GM12878 (cell line): ENCODE data around the gene NMD3. TPM values are rescaled to one million over a fixed set of nuclear protein-coding genes. Genes with fewer than 3 reads are reported as not detected.

Experiments
- ATAC-seq: fragments of 200-7000 bp; cut with Tn5 transposase; 3 replicates; pipeline ENCODE4 v1.9.1; 2020; ENCODE audit warnings: mild to moderate bottlenecking, moderate library complexity
- BruUV-seq: library from RNA; stranded (reverse); fragments of 400-500 nt; replicated peaks from 2 replicates; lab custom pipeline; 2021; lab: Mats Ljungman, UMichigan
- CTCF ChIA-PET: fragments of 300-600 bp; sonication (Branson Sonifier 250); formaldehyde crosslinking; extraction: SDS; loops from one replicate; lab custom pipeline; 2021; ENCODE audit warnings: inconsistent platforms; lab: Yijun Ruan, JAX
- POLR2A ChIA-PET: fragments of 350-600 bp; formaldehyde crosslinking; extraction: SDS; loops from one replicate; lab custom pipeline; 2021; ENCODE audit warnings: inconsistent platforms; lab: Charles Lee
- RAD21 ChIA-PET: fragments of 300-600 bp; sonication (Branson Sonifier 250); formaldehyde crosslinking; loops from one replicate; lab custom pipeline; 2023; ENCODE audit warnings: antibody characterized with exemption; ENCODE audit not compliant: unreplicated experiment; lab: Charles Lee
- SMC1A ChIA-PET: fragments of 300-600 bp; sonication (Branson Sonifier 250); formaldehyde crosslinking; loops from one replicate; lab custom pipeline; 2023; ENCODE audit not compliant: unreplicated experiment, uncharacterized antibody; lab: Charles Lee
- DNase-seq: peaks from one replicate; pipeline ENCODE4 v3.0.0-alpha.2; 2011; ENCODE audit warnings: low read depth, low spot score
- FAIRE-seq: peaks from 3 replicates; lab custom pipeline; 2011; peaks lifted over from hg19 to GRCh38; lab: Jason Lieb, UNC
- H2AFZ ChIP-seq: 2 replicates; pipeline ENCODE4 v1.6.0; 2011; ENCODE audit warnings: low read depth, low read length, control low read depth; ENCODE audit not compliant: control insufficient read depth
- H3K27ac ChIP-seq: 2 replicates; pipeline ENCODE4 v1.5.1; 2011; ENCODE audit warnings: control low read depth; ENCODE audit not compliant: control insufficient read depth, insufficient read depth
- H3K27me3 ChIP-seq, 2 experiments: replicated peaks in 1 of 2; 2 replicates each; pipeline versions ENCODE4 v1.6.0 to v1.6.1; 2011; ENCODE audit warnings: low read length in 1 of 2; ENCODE audit not compliant: control insufficient read depth in 2 of 2, insufficient read depth in 2 of 2
- H3K36me3 ChIP-seq, 2 experiments: 2 replicates each; pipeline ENCODE4 v1.5.1; 2011; ENCODE audit warnings: low read length in 1 of 2; ENCODE audit not compliant: control insufficient read depth in 2 of 2, insufficient read depth in 2 of 2
- H3K4me1 ChIP-seq: 2 replicates; pipeline ENCODE4 v1.6.1; 2011; ENCODE audit warnings: mild to moderate bottlenecking, low read length, moderate library complexity, mixed read lengths; ENCODE audit not compliant: control insufficient read depth, insufficient read depth
- H3K4me2 ChIP-seq: 2 replicates; pipeline ENCODE4 v1.6.0; 2011; ENCODE audit warnings: control low read depth; ENCODE audit not compliant: control insufficient read depth, insufficient read depth
- H3K4me3 ChIP-seq: fragments of 200-600 bp; sonication (generic); 2 replicates; pipeline ENCODE4 v1.5.1; 2016
- H3K79me2 ChIP-seq: 2 replicates; pipeline ENCODE4 v1.6.0; 2011; ENCODE audit warnings: low read length; ENCODE audit not compliant: control insufficient read depth, insufficient read depth
- H3K9ac ChIP-seq: 2 replicates; pipeline ENCODE4 v1.8.0; 2011; ENCODE audit warnings: low read length, control low read depth, mixed read lengths; ENCODE audit not compliant: control insufficient read depth, insufficient read depth
- H3K9me3 ChIP-seq: replicated peaks from 3 replicates; pipeline ENCODE4 v1.5.1; 2011; ENCODE audit warnings: mild to moderate bottlenecking, low read length; ENCODE audit not compliant: control insufficient read depth, insufficient read depth
- H4K20me1 ChIP-seq: 2 replicates; pipeline ENCODE4 v1.6.0; 2011; ENCODE audit not compliant: control insufficient read depth, insufficient read depth
- RAD21 ChIP-seq: IDR thresholded peaks from 2 replicates; pipeline ENCODE4 v1.6.1; 2011; ENCODE audit warnings: mild to moderate bottlenecking, low read depth, low read length, moderate library complexity; ENCODE audit not compliant: insufficient read depth
- SMC3 ChIP-seq: IDR thresholded peaks from 2 replicates; pipeline ENCODE4 v1.6.1; 2011; ENCODE audit warnings: low read length, improper control_type of control experiment, borderline replicate concordance
- WGBS: methylation state at CpG from one replicate; pipeline ENCODE4 v1.1.6; 2016; ENCODE audit warnings: low lambda C conversion rate; ENCODE audit not compliant: insufficient replicate concordance, insufficient coverage; ENCODE audit errors: missing lambda C conversion rate; 5-methylcytosine and 5-hydroxymethylcytosine counted together
- in situ Hi-C: fragments of 300-500 bp; cut with MboI; formaldehyde crosslinking; loops from 9 replicates; pipeline ENCODE4 v1.14.3; 2018; ENCODE audit warnings: mixed read lengths
- intact Hi-C: fragments of 100-400 bp; cut with micrococcal nuclease; formaldehyde crosslinking; loops from one replicate; pipeline ENCODE4 v1.14.2; 2022; ENCODE audit not compliant: unreplicated experiment
- polyA plus RNA-seq, 11 experiments: library from polyadenylated mRNA; depleted of rRNA in 4 of 11; unstranded in 6 of 11; stranded (reverse) in 5 of 11; fragments of >200 nt; fragmentation: Nextera tagmentation in 4 of 11; fragmentation: Illumina TruSeq in 1 of 11; extraction: Ambion mirVana in 4 of 11; extraction: Trizol in 1 of 11; gene quantifications; 1 replicate in 1 of 11; 2 replicates in 10 of 11; pipeline versions ENCODE4 v1.2.1 to v1.2.3, GENCODE V29; 2011 to 2016; ENCODE audit warnings: inconsistent platforms in 2 of 11, missing spikeins in 2 of 11, low read depth in 1 of 11
- total RNA-seq, 4 experiments: library from RNA; depleted of rRNA in 3 of 4; stranded (reverse); fragments of >200 nt in 3 of 4; fragmentation: Illumina TruSeq in 1 of 4; extraction: Trizol in 1 of 4; gene quantifications; 2 replicates each; pipeline versions ENCODE4 v1.2.1 to v1.2.3, GENCODE V29; 2013 to 2021
- TF ChIP-seq, protein P1 (sequence below), 3 experiments: IDR thresholded peaks in 2 of 3; conservative IDR thresholded peaks in 1 of 3; 2 replicates each; pipeline ENCODE4 v1.5.1; 2011; ENCODE audit warnings: low read depth in 3 of 3, low read length in 3 of 3, mild to moderate bottlenecking in 3 of 3, control low read depth in 2 of 3, moderate library complexity in 2 of 3, inconsistent platforms in 1 of 3, mixed read lengths in 1 of 3; ENCODE audit not compliant: control insufficient read depth in 2 of 3, insufficient read depth in 1 of 3; ENCODE audit errors: extremely low read depth in 1 of 3
- TF ChIP-seq, protein P2 (sequence below): fragments of 450-650 bp; conservative IDR thresholded peaks from 2 replicates; pipeline ENCODE4 v1.6.1; 2017; ENCODE audit warnings: mild to moderate bottlenecking, moderate library complexity

NMD3 gene
- total and polyA plus RNA-seq, 10 of the 15 experiments (the other 5 are each of a cell fraction or from before 2014, with no cell fraction given): 34.2 to 66.8 (median 55.7) TPM

DNA sequence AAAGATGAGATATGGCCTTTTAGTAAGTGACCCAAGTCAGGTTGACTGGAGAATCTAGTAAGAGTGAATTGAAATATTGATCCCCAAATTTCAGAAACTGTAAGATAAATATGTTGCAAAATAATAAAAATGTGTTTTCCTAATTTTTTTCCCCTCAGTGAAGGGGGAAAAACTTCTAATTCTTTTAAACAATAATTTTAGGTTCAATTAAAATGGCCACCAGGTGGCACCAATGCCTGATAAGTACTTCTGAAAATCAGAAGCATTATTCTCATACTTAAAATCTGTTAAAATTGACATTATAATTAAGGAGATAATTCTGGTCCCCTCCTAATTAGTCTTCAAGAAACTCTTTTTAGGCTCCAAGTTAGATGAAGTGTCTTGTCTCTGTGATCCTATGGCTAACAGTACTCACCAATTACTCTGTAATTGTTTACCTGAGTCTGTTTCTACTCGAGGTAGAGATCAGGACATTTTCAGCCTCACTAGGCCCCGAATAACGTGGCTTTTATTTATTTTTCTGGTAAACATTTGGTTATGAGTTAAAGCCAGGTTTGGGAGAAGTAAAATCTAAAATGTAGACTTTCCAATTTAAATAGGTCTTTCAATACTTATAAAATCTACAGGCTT is 52.6 kb downstream of the NMD3 start (continued):
- TF ChIP-seq RAD21: peak; percentile 52
- TF ChIP-seq, all 136 proteins: peak for 4

DNA sequence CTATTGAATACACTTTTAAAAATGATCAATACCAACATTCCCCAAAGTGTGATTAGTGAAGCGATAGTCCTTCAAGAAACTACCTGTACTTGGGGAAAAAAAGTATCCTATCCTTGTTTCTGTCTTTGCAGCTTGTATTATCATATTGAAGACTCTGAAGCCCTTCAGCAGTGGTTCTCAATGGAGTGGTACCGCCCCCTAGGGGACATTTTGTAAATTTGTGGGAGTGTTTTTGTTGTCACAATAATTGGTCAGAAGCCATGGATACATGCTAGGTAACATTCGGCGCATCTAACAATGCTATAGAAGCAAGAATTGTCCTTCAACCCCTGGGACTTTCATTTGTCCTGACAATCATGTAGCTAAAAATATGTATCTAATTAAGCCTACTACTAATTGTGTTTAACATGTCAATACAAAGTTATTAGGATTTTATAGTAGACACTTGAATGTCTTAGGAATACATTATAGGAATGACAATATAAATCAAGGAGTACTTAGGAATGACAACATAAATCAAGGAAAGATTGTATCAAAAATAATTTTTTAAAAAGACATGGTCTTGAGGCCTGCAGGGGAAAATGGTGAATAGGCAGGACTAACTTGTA is 53.7 kb downstream of the NMD3 start:
- Histone ChIP-seq H4K20me1 (no peaks in the 10 kb centered on the region), H3K27ac (no peak overlapping the region), H3K27me3 (no peaks in the 10 kb centered on the region), H3K9ac (no peak overlapping the region), H3K79me2 (no peaks in the 10 kb centered on the region), H2AFZ (no peak overlapping the region; the same call in 1 of the 2 replicates), H3K36me3 (no peaks in the 10 kb centered on the region; a peak in 1 of 4 replicates), H3K4me3 (no peak overlapping the region), H3K9me3 (no peaks in the 10 kb centered on the region; the same call in 2 of the 3 replicates), H3K4me2 (no peak overlapping the region), H3K4me1 (no peaks in the 10 kb centered on the region)
- CTCF ChIA-PET: interaction anchor here (0.6 to 5.7 kb wide), 50 partner anchors 10 to 589 kb away, joined by 3 to 100 read pairs (median 4); partner anchors contain the start of genes NMD3 and SPTSSB
- POLR2A ChIA-PET: no interaction called here
- intact Hi-C loops: loop anchor here (1.0 to 2.0 kb wide), 4 partner anchors 135 to 587 kb away; no protein-coding TSS in a partner anchor
- no peak for DNase-seq
- in situ Hi-C loops: loop anchor here (5.0 to 10.0 kb wide), 2 partner anchors 138 to 320 kb away; no protein-coding TSS in a partner anchor
- RAD21 ChIA-PET: interaction anchor here (0.7 to 3.8 kb wide), 16 partner anchors 19 to 354 kb away, joined by 3 to 36 read pairs (median 4); no protein-coding TSS in a partner anchor
- TF ChIP-seq SMC3 (peak; percentile 45; the same call in 1 of the 2 replicates), RAD21 (peak; percentile 72)
- TF ChIP-seq, protein P1, sequence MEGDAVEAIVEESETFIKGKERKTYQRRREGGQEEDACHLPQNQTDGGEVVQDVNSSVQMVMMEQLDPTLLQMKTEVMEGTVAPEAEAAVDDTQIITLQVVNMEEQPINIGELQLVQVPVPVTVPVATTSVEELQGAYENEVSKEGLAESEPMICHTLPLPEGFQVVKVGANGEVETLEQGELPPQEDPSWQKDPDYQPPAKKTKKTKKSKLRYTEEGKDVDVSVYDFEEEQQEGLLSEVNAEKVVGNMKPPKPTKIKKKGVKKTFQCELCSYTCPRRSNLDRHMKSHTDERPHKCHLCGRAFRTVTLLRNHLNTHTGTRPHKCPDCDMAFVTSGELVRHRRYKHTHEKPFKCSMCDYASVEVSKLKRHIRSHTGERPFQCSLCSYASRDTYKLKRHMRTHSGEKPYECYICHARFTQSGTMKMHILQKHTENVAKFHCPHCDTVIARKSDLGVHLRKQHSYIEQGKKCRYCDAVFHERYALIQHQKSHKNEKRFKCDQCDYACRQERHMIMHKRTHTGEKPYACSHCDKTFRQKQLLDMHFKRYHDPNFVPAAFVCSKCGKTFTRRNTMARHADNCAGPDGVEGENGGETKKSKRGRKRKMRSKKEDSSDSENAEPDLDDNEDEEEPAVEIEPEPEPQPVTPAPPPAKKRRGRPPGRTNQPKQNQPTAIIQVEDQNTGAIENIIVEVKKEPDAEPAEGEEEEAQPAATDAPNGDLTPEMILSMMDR (IDR thresholded peaks at IDR 0.05 in 2 of 3, conservative IDR thresholded peaks at IDR 0.05 in 1 of 3; ENCODE audit: control insufficient read depth in 2 of 3, extremely low read depth in 1 of 3, insufficient read depth in 1 of 3, low read depth in 3 of 3, low read length in 3 of 3): peak; percentile 58 to 70 (median 63)
- TF ChIP-seq, protein P2, sequence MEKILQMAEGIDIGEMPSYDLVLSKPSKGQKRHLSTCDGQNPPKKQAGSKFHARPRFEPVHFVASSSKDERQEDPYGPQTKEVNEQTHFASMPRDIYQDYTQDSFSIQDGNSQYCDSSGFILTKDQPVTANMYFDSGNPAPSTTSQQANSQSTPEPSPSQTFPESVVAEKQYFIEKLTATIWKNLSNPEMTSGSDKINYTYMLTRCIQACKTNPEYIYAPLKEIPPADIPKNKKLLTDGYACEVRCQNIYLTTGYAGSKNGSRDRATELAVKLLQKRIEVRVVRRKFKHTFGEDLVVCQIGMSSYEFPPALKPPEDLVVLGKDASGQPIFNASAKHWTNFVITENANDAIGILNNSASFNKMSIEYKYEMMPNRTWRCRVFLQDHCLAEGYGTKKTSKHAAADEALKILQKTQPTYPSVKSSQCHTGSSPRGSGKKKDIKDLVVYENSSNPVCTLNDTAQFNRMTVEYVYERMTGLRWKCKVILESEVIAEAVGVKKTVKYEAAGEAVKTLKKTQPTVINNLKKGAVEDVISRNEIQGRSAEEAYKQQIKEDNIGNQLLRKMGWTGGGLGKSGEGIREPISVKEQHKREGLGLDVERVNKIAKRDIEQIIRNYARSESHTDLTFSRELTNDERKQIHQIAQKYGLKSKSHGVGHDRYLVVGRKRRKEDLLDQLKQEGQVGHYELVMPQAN: no peak
- BruUV-seq: no TSS peak
- SMC1A ChIA-PET: interaction anchor here (0.8 to 4.5 kb wide), 25 partner anchors 10 to 566 kb away, joined by 3 to 78 read pairs (median 4); no protein-coding TSS in a partner anchor
- FAIRE-seq: no peak
- ATAC-seq: peak; percentile 92
- WGBS: 44% methylated on average over 4 of the region's 4 CpGs
